LHCN-M2 (cell line): Measurements from ENCODE around the gene ITIH3. TPM values are rescaled to one million over a fixed set of nuclear protein-coding genes. Genes with fewer than 3 reads are reported as not detected.

ENCODE experiments used
- DNase-seq: peaks from one replicate; pipeline ENCODE4 v3.0.0-alpha.2; 2012; ENCODE audit warnings: low read depth
- total RNA-seq: library from RNA; depleted of rRNA; stranded (reverse); fragments of >200 nt; gene quantifications from 2 replicates; pipeline ENCODE4 v1.2.3, GENCODE V29; 2014

Gene ITIH3
- total RNA-seq, 1 experiment from 2014 or later, result not detected

DNA sequence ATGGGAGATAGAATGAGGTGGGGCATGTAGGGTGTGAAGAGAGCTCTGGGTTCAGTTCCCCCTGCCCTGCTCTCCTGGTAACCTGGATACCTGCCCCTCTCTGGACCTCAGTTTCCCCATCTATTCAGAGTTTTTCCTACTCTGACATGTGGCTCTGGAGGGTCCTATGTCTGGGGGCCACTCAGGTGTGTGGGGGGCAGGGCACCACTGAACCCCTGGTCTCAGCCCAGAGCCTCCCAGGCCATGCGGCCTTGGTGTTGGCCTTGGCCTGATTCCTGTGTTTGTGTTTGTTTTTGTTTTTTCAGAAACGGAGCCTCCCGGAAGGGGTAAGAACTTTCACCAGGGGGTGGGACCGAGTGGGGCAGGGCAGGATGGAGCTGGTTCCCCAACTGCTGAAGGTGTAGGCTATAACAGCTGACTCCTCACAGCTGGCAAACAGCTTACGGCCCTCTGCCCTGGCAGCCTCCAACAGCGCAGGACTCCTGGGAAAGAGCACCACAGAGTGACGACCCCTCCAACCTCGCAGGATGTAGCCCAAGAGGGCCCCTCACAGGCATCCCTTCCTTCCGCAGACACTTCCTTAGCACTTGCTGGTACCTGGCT, 803 bp downstream of the ITIH3 start:
- no peak for DNase-seq

DNA sequence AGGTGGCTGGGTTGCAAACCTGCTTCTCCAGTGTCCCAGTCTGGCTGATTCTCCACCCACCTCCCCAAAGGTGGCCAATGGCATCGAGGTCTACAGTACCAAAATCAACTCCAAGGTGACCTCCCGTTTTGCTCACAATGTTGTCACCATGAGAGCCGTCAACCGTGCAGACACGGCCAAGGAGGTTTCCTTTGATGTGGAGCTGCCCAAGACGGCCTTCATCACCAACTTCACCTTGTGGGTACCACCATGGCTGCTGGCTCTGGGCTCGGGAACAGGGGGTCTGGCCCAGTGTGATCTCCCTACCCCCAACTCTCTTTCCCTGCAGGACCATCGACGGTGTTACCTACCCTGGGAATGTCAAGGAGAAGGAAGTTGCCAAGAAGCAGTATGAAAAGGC, 1.8 kb downstream of the ITIH3 start:
- no peak for DNase-seq

DNA sequence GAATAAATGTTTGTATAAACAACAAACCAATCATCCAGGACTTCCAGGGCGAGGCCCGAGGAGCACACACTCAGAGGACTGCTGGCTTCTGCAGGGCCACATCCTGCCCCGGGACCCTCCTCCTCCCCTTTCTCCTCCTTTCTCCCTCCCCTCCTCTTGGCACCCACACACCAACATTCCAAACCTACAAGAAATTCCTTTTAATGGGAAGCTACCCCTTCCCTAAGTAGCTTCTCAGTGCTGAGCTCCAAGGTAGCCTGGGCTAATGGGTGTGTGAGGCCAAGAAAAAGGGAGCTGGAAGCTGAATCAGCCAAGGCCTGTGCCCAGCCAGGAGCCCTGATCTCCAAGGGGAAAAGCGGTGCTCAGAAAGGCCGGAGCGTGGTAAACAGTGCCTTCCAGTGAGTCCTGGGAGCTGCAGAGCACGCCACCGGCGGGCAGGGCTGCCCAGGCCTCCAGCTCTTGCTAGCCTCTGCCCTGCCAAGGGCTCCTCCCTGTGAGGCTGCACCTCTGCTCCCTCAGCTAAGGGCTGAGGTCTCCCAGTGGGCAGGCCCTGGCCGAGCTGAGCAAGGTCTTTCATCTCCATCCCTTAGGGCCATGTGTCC, 3.9 kb downstream of the ITIH3 start:
- DNase-seq, result no peak

DNA sequence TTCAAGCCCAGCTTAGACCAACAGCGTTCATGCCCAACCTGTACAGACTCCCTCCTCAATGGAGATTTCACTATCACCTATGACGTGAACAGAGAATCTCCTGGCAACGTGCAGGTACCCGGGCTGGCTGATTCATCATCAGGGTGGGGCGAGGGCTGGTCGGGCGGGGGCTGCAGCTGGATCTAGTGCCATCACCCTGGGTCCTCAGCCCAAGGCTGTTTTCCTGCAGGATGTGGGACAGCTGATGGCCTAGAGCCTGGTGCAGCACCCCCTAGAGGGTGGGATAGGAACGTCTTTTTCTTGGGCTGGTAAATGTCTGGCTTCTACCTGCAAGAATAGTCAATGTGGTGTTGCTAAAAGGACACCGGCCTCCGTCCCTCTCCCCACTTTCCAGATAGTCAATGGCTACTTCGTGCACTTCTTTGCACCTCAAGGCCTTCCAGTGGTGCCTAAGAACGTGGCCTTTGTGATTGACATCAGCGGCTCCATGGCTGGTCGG, 4.4 kb downstream of the ITIH3 start:
- peak; percentile 11 for DNase-seq

GRCh38 chr3:52800079-52800478, 5.5 kb downstream of the ITIH3 start:
- no peak for DNase-seq

- no peak for DNase-seq
Measured at GRCh38 chr3:52801839-52802238, 7.2 kb downstream of the ITIH3 start.

GRCh38 chr3:52805270-52806039, 10.9 kb downstream of the ITIH3 start:
- DNase-seq, result no peak

GRCh38 chr3:52809149-52809548, 14.6 kb downstream of the ITIH3 start:
- DNase-seq, result no peak

GRCh38 chr3:52809662-52810377, 15.2 kb downstream of the ITIH3 start:
- no peak for DNase-seq

GRCh38 chr3:52810923-52811322, 16.3 kb downstream of the ITIH3 start:
- no peak for DNase-seq

DNA sequence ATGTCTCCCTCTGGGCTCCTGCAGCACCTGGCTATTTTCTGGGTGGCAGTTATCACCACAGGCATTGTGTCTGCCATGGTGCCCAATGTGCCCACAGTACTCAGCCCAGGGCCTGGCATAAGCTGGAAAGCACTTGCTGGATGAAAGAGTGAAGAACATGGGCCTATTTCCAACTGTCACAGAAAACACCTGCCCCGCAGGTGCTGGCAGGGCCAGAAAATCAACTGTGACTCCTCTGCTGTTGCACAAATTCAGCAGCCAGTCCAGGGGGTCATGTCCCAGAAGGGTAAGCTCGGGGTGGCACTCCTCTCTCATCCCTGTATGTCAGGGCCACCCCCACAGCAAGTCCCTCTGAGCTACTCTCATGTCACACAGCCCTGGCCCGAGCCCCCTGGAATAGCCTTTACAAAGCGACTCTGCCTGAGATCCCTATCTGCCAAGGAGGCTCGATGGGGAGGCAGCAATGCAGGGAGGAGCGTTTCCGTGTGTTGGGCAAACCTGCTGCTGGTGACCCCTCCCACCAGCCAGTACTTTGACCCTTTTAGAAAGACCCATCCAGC, 16.9 kb downstream of the ITIH3 start:
- no peak for DNase-seq

- DNase-seq, result no peak
Measured at GRCh38 chr3:52813810-52814209, 19.2 kb downstream of the ITIH3 start.

- no peak for DNase-seq
Measured at GRCh38 chr3:52816199-52816598, 21.6 kb downstream of the ITIH3 start.

- DNase-seq, result no peak
Measured at GRCh38 chr3:52816654-52817053, 22.1 kb downstream of the ITIH3 start.

GRCh38 chr3:52817221-52817620, 22.6 kb downstream of the ITIH3 start:
- no peak for DNase-seq

DNA sequence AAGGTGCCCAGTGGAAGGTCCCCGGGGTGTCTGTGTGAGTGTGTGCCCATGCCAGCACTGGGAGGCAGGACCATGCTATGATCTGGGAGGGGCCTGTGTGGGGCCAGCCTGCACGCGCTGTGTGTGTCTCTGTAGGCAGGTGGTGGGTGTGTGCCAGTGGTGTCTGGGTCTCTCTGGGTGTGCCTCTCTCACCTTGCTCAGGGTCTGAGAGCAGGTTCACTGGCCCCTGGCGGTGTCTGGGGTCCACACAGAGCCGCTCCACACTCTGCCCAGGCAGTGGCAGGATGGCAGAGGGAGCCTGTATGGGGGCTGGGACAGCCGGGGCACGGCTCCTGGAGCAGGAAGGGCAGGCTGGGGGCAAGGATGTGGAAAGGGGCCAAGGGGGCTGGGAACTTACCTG, 23.3 kb downstream of the ITIH3 start:
- DNase-seq, result no peak

DNA sequence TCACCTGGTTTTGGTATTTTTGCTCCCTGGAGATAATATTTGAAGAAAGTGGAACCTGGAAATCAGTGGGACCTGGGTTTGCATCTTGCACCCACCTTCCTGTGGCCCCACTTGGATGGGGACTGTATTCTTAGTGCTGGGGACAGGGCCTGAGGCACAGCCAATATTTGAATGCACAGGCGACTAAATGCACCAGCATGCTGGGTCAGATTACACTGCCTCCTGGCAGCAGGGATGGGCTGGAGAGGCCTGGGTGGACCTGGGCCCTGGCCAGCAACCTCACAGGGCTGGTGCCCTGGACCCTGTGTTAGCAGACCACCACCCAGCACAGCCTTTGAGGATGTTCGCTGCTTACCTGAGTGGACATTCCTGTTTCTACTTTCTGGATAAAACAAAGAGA, 25.3 kb downstream of the ITIH3 start:
- no peak for DNase-seq

DNA sequence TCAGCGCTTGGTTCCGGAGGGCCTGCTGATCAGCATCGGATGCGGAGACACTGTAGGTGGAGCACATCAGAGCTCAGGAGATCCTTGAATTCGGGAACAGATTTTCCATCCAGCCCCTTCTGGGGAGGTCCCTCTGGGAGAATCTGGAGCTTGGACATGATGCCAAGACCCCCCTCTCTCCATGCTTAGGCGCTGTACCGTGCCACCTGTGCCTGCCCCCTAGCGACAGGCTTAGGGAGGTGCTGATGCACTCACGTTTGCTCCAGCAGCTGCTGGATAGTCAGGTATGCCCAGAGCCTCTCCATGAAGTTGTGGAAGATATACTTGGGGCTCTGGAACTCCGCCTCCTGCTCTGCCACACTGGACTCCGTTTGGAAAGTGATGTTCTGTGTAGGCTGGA, 26.1 kb downstream of the ITIH3 start:
- peak; percentile 21 for DNase-seq

DNA sequence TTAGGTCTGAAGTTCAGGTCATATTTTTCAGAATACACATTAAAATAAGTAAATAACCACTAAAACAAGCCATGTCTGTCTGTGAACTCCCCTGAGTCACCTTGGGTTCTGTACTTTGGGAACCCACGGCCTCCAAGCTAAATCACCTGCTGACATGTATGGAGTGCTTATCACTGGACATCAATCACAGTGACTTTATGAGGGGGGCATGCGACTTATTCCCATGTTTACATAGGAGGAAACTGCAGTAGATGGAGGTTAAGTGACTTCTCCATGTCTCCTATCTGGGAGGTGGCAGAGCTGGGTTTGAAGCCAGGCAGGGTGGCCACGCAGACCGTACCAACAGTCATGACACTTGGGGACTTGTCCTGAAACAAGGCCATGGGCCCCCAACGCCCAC, 27.8 kb downstream of the ITIH3 start:
- no peak for DNase-seq

GRCh38 chr3:52824037-52824436, 29.4 kb downstream of the ITIH3 start:
- no peak for DNase-seq

GRCh38 chr3:52827441-52827840, 32.8 kb downstream of the ITIH3 start:
- peak; percentile 49 for DNase-seq

GRCh38 chr3:52827866-52828376, 33.3 kb downstream of the ITIH3 start:
- DNase-seq, result peak; percentile 15
